ENCODE data around the gene GTPBP6. TPM values are rescaled to one million over a fixed set of nuclear protein-coding genes. Genes with fewer than 3 reads are reported as not detected.
A peak's percentile ranks its signal among the peaks of the same experiment; 100 is the strongest.

Gene GTPBP6
- polyA plus RNA-seq (ENCODE audit: insufficient read length in 3 of 3) = 10 to 100 TPM; 36.1 to 41.9 (median 36.6) TPM

- peak; percentile 97 to 99 (median 98) for DNase-seq (ENCODE audit: low read depth in 3 of 3, low spot score in 2 of 3)
Observed at GRCh38 chrX:318739-319578, at the start of gene GTPBP6. Gene GTPBP6, minus strand, starts transcription at chrX:318796. Its CDS starts 9 bp downstream, at chrX:318787.

GRCh38 chrX:367866-368265 is 49.3 kb upstream of the GTPBP6 start:
- no peak for DNase-seq (ENCODE audit: low read depth in 3 of 3, low spot score in 2 of 3)

DNA sequence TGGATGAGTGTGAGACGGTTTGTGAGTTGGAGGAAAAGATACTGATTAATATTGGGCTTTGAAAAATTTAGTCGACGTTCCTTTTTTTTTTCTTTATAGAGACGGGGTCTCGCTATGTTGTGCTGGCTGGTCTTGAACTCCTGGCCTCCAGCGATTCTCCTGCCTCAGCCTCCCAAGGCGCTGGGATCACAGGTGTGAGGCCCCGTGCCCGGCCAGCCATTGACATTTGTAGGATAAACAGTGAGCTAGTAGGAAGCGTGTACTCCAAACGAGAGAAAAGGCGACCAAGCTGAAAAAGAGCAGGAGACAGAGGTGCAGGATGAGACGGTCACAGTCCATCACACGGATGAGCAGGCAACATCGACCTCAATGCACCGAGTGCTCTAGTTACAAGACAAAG is 48.8 kb upstream of the GTPBP6 start:
- DNase-seq (ENCODE audit: low read depth in 3 of 3, low spot score in 2 of 3) = no peak

GRCh38 chrX:363621-364375 is 45.2 kb upstream of the GTPBP6 start:
- DNase-seq (ENCODE audit: low read depth in 3 of 3, low spot score in 2 of 3) = no peak

DNA sequence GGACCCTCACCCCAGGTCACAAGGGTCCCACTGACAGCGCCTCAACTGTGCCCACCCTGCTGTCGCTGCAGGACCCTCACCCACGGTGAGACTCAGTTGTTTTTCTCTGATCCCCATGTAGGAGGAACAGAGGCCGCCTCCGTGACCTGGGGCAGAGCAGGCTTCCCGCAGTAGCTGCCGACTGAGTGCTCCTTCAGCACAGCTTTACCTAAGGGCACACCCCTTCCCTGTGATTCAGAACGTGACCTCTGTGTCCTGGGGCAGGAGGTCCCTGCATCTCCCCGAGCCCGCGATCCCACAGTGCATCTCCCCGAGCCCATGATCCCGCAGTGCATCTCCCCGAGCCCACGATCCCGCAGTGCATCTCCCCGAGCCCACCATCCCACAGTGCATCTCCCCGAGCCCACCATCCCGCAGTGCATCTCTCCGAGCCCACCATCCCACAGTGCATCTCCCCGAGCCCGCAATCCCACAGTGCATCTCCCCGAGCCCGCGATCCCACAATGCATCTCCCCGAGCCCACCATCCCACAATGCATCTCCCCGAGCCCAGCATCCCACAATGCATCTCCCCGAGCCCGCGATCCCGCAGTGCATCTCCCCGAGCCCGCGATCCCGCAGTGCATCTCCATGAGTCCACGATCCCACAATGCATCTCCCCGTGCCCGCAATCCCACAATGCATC is 44.5 kb upstream of the GTPBP6 start:
- DNase-seq (ENCODE audit: low read depth in 3 of 3, low spot score in 2 of 3) = no peak

- no peak for DNase-seq (ENCODE audit: low read depth in 3 of 3, low spot score in 2 of 3)
Observed at GRCh38 chrX:362351-362750, 43.8 kb upstream of the GTPBP6 start.

DNA sequence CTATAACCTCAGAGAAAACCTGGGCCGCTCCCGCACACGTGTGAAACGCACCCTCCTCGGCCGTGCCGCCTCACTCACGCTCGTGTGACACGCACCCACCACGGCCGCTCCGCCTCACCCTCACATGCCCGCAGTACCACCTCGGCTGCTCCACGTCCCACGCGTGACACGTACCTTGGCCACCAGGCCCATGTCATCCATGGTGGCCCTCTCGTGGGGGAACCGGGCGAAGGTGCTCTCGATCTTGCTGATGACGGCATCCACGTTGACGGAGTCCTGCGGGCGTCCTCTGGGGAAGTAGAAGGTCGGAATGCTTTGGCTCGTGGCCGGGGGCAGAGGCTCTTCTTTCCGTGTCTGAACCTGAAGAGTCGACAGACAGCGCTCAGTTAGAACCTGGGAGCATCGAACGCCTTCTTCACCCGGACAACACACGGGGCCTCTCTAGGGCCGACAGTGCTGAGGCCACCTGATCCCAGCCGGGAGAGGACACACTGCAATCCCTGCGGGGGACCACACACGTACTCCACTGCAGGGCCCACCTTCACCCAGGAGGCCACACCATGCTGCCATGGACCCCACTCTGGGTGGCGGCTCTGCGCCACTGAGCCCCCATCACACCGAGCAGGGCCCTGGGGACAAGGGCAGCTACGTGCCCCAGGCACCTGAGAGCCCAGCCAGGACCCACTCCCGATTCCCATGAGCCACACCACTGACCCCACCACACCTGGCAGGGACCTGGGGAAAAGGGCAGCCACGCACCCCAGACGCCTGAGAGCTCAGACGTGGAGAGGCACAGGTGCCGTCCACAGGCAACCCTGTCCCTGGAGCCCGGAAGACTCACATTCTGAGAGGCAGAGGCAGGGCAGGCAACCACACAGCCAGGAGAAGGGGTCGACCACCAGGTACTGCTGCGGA is 42.9 kb upstream of the GTPBP6 start:
- no peak for DNase-seq (ENCODE audit: low read depth in 3 of 3, low spot score in 2 of 3)

DNA sequence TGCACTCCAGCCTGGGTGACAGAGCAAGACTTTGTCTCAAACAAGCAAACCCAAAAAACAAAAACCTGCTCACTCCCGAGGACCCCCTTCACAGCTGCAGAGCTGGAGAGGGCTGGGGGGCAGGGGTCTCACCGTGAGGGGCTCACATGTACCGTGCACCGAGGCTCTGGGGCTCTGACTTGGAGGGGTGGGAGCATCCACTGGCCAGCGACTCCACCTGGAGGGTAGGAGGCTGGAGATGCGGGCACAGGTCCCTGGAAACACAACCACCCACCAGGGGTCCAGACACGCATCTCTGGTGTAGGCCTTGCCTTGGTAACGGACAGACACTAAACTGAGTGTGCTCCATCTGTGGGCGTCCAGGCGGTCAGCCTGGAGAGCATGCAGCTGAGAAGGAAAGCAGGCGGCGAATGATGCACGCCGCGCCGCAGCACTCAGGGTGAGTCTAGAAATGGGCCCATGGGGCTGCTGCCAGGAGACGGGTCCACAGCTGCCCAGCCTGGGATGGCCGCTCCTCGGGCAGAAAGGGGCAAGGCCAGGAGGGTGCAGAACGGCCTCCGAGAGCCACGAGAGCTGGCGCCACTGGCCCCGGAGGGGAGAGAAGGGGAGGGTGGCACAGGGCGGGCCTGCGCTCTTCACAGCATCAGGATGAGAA is 42.0 kb upstream of the GTPBP6 start:
- DNase-seq (ENCODE audit: low read depth in 3 of 3, low spot score in 2 of 3) = no peak

GRCh38 chrX:358651-359143 is 40.1 kb upstream of the GTPBP6 start:
- no peak for DNase-seq (ENCODE audit: low read depth in 3 of 3, low spot score in 2 of 3)

DNA sequence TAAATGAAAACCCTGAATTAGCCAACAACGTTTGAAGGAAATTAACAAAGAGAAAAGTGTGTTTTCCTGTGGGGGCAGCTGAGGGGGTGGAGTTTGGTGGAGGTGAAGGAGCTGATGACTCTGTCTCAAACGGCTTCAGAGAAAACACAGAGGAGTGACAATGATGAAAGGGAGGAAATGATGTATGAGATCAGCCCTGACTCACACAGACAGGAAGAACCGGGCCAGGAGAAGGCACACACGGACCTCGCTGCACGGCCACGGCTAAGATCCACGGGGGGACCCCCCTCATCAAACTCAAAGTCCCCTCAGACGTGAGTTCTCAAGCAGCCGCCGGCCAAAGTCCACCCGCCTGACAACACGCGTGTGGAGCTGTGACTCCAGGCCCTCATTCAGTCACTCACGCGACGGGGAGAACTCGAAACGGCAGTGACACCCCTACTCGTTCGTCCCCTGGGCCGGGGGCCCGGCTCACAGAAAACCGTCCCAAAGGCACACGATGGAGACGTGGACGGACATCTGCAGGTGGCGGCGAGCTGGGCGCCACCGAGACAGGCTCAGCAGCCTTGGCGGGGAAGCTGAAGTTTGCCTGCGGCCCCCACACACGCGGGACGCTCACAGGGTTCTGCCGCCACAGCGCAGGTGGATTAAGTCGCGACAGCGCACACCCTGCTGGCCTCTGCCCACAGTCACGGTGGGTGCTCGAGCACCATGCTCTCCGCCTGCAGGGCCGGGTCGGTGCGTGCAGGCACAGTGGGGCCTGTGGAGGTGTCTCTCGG is 39.3 kb upstream of the GTPBP6 start:
- no peak for DNase-seq (ENCODE audit: low read depth in 3 of 3, low spot score in 2 of 3)

GRCh38 chrX:357035-357692 is 38.6 kb upstream of the GTPBP6 start:
- DNase-seq (ENCODE audit: low read depth in 3 of 3, low spot score in 2 of 3) = no peak

DNA sequence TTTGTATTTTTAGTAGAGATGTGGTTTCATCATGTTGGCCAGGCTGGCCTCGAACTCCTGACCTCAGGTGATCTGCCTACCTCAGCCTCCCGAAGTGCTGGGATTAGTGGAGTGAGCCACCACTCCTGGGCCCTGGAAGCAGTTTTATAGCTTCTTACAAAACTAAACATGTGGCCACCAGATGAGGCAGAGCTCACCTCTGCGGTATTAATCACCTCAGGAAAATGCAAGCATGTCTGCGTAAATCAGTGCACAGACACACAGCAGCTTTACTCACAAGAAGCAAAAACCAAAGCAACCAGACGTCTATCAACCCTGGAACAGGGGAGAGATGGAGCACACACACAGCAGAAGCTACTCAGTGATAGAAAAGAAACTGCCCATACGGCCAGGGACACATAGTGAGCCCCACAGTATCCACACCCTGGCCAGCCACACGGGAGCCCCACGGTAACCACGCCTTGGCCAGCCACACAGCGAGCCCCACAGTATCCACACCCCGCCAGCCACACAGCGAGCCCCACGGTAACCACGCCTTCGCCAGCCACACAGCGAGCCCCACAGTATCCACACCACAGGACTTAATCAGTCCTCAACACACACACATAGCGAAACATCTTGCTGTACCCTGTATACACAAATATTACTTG is 37.9 kb upstream of the GTPBP6 start:
- DNase-seq (ENCODE audit: low read depth in 3 of 3, low spot score in 2 of 3) = no peak

- DNase-seq (ENCODE audit: low read depth in 3 of 3, low spot score in 2 of 3) = no peak
Observed at GRCh38 chrX:355329-356050, 36.9 kb upstream of the GTPBP6 start.

DNA sequence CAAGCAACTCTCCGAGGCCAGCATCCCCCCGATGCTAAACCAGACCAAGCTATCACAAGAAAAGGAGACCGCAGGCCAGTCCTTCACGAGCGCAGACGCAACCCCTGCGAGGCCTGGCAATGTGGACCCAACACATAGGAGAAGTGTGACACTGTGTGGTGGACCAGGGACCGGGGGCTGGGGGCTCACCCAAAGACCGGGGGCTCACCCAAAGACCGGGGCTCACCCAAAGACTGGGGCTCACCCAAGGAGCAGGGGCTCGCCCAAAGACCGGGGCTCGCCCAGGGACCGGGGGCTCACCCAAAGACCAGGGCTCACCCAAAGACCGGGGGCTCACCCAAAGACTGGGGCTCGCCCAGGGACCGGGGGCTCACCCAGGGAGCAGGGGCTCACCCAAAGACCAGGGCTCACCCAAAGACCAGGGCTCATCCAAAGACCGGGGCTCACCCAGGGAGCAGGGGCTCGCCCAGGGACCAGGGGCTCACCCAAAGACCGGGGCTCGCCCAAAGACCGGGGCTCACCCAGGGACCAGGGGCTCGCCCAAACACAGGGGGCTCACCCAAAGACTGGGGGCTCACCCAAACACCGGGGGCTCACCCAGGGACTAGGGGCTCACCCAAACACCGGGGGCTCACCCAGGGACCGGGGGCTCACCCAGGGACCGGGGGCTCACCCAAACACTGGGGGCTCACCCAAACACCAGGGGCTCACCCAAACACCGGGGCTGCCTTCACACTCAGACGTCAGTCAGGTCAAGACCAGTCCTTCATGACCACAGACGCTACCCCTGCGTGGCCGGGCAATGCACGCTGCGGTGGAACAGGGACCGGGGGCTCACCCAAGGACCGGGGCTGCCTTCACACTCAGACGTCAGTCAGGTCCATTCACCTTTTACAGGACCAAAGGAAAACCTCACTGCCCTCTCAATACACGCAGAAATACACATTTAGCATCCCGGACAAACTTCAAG is 35.3 kb upstream of the GTPBP6 start:
- no peak for DNase-seq (ENCODE audit: low read depth in 3 of 3, low spot score in 2 of 3)

- no peak for DNase-seq (ENCODE audit: low read depth in 3 of 3, low spot score in 2 of 3)
Observed at GRCh38 chrX:352582-353314, 34.2 kb upstream of the GTPBP6 start.
